Spleen (tissue), 7 donors: Measurements from ENCODE around the gene EFCAB8.

Experiments
- POLR2A ChIP-seq, 3 donors: fragments of 450-650 bp; IDR thresholded peaks; one replicate each; pipeline ENCODE4 v1.5.1; 2017; ENCODE audit warnings: antibody characterized with exemption in 3 of 3, mild to moderate bottlenecking in 1 of 3
- POLR2AphosphoS5 ChIP-seq, 3 donors: sonication (generic); formaldehyde crosslinking; IDR thresholded peaks; one replicate each; pipeline ENCODE4 v1.5.1; 2017; ENCODE audit warnings: antibody characterized with exemption in 3 of 3
- TF ChIP-seq, protein P1 (sequence below), 11 experiments: fragments of 200-600 bp in 7 of 11; fragments of 450-650 bp in 4 of 11; sonication (generic) in 4 of 11; IDR thresholded peaks in 8 of 11; conservative IDR thresholded peaks in 3 of 11; 1 replicate in 7 of 11; 2 replicates in 4 of 11; pipeline versions ENCODE4 v1.4.0 to v1.8.0; 2016 to 2021; ENCODE audit warnings: antibody characterized with exemption in 11 of 11, inconsistent platforms in 4 of 11, mild to moderate bottlenecking in 1 of 11
- donor health status: DM: no; HTN: no; CAD: no; lungs with moderate emphysema.
- donor health status: DM: no; HTN: no; CAD: no.
- donor health status: DM: no; HTN: no; CAD: no.

DNA sequence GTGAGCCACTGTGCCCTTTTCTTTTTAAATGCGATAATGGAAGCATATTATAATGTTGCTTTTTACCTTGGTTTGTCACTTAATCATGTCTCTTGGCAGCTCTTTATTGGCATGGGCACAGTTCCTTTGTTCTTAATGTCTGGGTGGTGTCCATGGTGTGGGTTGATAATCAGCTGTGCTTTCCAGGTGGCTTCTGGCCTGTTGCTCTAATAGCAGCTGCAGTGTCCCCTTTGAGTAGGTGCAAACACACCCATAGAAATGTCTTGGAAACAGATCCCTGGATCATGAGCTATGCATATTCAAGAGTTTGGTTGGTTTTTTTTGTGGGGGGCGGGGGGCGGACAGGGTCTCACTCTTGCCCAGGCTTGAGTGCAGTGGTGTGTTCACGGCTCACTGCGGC lies 29.9 kb downstream of the EFCAB8 start:
- TF ChIP-seq, protein P1, sequence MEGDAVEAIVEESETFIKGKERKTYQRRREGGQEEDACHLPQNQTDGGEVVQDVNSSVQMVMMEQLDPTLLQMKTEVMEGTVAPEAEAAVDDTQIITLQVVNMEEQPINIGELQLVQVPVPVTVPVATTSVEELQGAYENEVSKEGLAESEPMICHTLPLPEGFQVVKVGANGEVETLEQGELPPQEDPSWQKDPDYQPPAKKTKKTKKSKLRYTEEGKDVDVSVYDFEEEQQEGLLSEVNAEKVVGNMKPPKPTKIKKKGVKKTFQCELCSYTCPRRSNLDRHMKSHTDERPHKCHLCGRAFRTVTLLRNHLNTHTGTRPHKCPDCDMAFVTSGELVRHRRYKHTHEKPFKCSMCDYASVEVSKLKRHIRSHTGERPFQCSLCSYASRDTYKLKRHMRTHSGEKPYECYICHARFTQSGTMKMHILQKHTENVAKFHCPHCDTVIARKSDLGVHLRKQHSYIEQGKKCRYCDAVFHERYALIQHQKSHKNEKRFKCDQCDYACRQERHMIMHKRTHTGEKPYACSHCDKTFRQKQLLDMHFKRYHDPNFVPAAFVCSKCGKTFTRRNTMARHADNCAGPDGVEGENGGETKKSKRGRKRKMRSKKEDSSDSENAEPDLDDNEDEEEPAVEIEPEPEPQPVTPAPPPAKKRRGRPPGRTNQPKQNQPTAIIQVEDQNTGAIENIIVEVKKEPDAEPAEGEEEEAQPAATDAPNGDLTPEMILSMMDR (IDR thresholded peaks at IDR 0.05 in 8 of 11, conservative IDR thresholded peaks at IDR 0.05 in 3 of 11): no peak
- TF ChIP-seq POLR2A (IDR thresholded peaks at IDR 0.05): no peak
- no peak for TF ChIP-seq POLR2AphosphoS5 (IDR thresholded peaks at IDR 0.05)
